A673 (cell line): ENCODE data around the gene COL4A1.

ENCODE experiments used
- CTCF ChIP-seq: fragments of 300-800, 200-600 bp; sonication (generic); conservative IDR thresholded peaks from 2 replicates; pipeline ENCODE4 v1.5.1; 2017; ENCODE audit warnings: low read depth, mild to moderate bottlenecking, antibody characterized with exemption, low read length, moderate library complexity, mixed read lengths
- EZH2 ChIP-seq: fragments of 200-600 bp; sonication (generic); IDR thresholded peaks from 2 replicates; pipeline ENCODE4 v1.6.1; 2017; ENCODE audit warnings: borderline replicate concordance, low read depth, mild to moderate bottlenecking, mixed read lengths, antibody characterized with exemption, low read length; ENCODE audit not compliant: poor library complexity, severe bottlenecking

GRCh38 chr13:110350049-110350448 is 43.1 kb upstream of the COL4A1 start:
- no peak for TF ChIP-seq CTCF
- no peak for TF ChIP-seq EZH2
